OCI-LY3 (cell line): ENCODE measurements around the gene TMEM187.
A peak's percentile ranks its signal among the peaks of the same experiment; 100 is the strongest.

ENCODE experiments used
- H2AFZ ChIP-seq: fragments of 200-600, 300-600 bp; shearing (Covaris generic); 2 replicates; pipeline ENCODE4 v1.6.0; 2014; ENCODE audit warnings: antibody characterized with exemption, low read depth, low read length
- H3K27ac ChIP-seq: fragments of 200-600, 300-600 bp; sonication (generic); 2 replicates; pipeline ENCODE4 v1.5.1; 2014; ENCODE audit warnings: mild to moderate bottlenecking, low read length, moderate library complexity, mixed read lengths
- H3K27me3 ChIP-seq: fragments of 200-600, 300-600 bp; sonication (generic); 2 replicates; pipeline ENCODE4 v1.6.1; 2014; ENCODE audit warnings: low read depth, low read length, mixed read lengths
- H3K36me3 ChIP-seq: fragments of 200-600, 300-600 bp; sonication (generic); replicated peaks from 2 replicates; pipeline ENCODE3; 2014; ENCODE audit warnings: low read depth, low read length, mixed read lengths
- H3K4me1 ChIP-seq: fragments of 300-600, 200-600 bp; sonication (generic); 2 replicates; pipeline ENCODE4 v1.6.1; 2014; ENCODE audit warnings: low read length, mixed read lengths
- H3K4me2 ChIP-seq: fragments of 200-600, 300-600 bp; sonication (generic); 2 replicates; pipeline ENCODE4 v1.6.1; 2014; ENCODE audit warnings: low read length, mixed read lengths
- H3K4me3 ChIP-seq: fragments of 300-600, 200-600 bp; sonication (generic); 2 replicates; pipeline ENCODE4 v1.5.1; 2014; ENCODE audit warnings: antibody characterized with exemption, mild to moderate bottlenecking, low read length, moderate library complexity
- H3K79me2 ChIP-seq: fragments of 300-600, 200-600 bp; shearing (Covaris generic); 2 replicates; pipeline ENCODE4 v1.6.1; 2014; ENCODE audit warnings: mild to moderate bottlenecking, low read length, mixed read lengths
- H3K9ac ChIP-seq: fragments of 300-600, 200-600 bp; shearing (Covaris generic); 2 replicates; pipeline ENCODE4 v1.6.0; 2014; ENCODE audit warnings: mild to moderate bottlenecking, low read length, moderate library complexity
- H3K9me3 ChIP-seq: fragments of 200-600, 300-600 bp; shearing (Covaris generic); 2 replicates; pipeline ENCODE4 v1.6.1; 2014; ENCODE audit warnings: low read length, mixed read lengths; ENCODE audit not compliant: insufficient read depth
- H4K20me1 ChIP-seq: fragments of 200-600, 300-600 bp; sonication (generic); 2 replicates; pipeline ENCODE4 v1.6.1; 2016; ENCODE audit warnings: low read length, mixed read lengths; ENCODE audit not compliant: insufficient read depth
- CTCF ChIP-seq: fragments of 200-600, 300-600 bp; sonication (generic); IDR thresholded peaks from 2 replicates; pipeline ENCODE4 v1.5.1; 2014; ENCODE audit warnings: antibody characterized with exemption, low read length, low read depth
- EZH2phosphoT487 ChIP-seq: fragments of 200-600 bp; shearing (Covaris generic); IDR thresholded peaks from 2 replicates; pipeline ENCODE4 v1.6.1; 2018; ENCODE audit warnings: antibody characterized with exemption, mixed run types, low read depth

TMEM187 gene

GRCh38 chrX:153941336-153942252 lies 31.0 kb upstream of the TMEM187 start:
- H3K9me3 ChIP-seq, result no peaks in the 10 kb centered on the region
- H3K4me2 ChIP-seq, result no peak overlapping the region

DNA sequence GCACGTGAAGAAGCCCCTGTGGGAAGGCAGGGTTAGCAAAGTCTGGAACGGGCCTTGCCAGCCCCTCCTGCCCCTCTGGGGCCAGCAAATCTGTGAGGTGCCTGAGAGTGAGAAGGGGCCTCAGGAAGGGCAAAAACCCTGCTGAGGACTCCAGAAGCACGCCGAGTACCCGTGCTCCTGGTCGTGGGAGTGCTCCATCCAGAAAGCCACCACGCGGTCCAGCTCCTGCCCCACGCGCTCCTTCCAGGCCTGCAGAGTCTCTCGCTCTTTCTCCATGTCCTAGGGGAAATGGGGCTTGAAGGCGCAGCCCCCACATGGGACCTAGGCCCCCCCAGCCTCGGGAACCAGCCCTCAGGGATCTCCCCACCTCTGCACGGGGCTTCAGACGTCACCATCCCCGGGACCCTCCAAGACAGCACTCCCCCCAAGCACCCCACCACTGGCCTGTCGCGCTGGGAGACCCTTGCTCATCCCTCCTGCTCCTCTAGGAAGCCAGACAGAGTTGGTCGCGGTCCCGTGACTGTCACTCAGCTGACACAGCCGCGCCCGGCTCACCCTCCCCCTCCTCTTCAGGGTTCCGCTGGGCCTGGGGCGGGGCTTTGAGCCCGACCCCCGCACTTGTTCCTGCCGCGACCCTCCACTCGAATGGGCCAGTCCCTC lies 28.3 kb upstream of the TMEM187 start, which contains the start of gene RENBP:
Gene RENBP, minus strand, starts transcription at position 504 of the 660 bp plus-strand sequence. Its CDS starts 33 bp downstream, at position 471.
- Histone ChIP-seq H3K79me2 (no peaks in the 10 kb centered on the region), H3K4me3 (peak within 1 kb of the TSS; percentile 75)

More at GRCh38 chrX:153941336-153942252, 31.0 kb upstream of the TMEM187 start:
- H3K27me3 ChIP-seq, result no peaks in the 10 kb centered on the region
- H3K4me1 ChIP-seq, result peaks cover 4% of the 10 kb centered on the region; the same call in 1 of the 2 replicates
- no peaks in the 10 kb centered on the region for H3K79me2 ChIP-seq
- no peaks in the 10 kb centered on the region for H3K36me3 ChIP-seq
- H3K4me3 ChIP-seq, result no peak overlapping the region
- no peaks in the 10 kb centered on the region for H4K20me1 ChIP-seq
- no peak for TF ChIP-seq EZH2phosphoT487
- TF ChIP-seq CTCF, result no peak
- no peak overlapping the region for H3K9ac ChIP-seq
- no peak overlapping the region for H2AFZ ChIP-seq
- H3K27ac ChIP-seq, result no peak overlapping the region

GRCh38 chrX:153944800-153945150 lies 27.8 kb upstream of the TMEM187 start:
- TF ChIP-seq CTCF (no peak), EZH2phosphoT487 (no peak)
- Histone ChIP-seq H3K27ac (no peak overlapping the region), H3K4me2 (peak overlapping the region; percentile 72), H3K9me3 (no peaks in the 10 kb centered on the region), H3K9ac (0 out of 2 replicates have a peak overlapping the region, but pooled peaks have one; percentile 48), H3K79me2 (no peaks in the 10 kb centered on the region), H4K20me1 (no peaks in the 10 kb centered on the region), H3K4me3 (peak overlapping the region; percentile 75), H3K36me3 (peaks cover 4% of the 10 kb centered on the region), H3K4me1 (peaks cover 7% of the 10 kb centered on the region), H2AFZ (no peak overlapping the region), H3K27me3 (no peaks in the 10 kb centered on the region)

More for the DNA sequence above, 28.3 kb upstream of the TMEM187 start, which contains the start of gene RENBP:
- H3K4me1 ChIP-seq, result peaks cover 7% of the 10 kb centered on the region
- H3K9me3 ChIP-seq, result no peaks in the 10 kb centered on the region
- no peak within 1 kb of the TSS for H3K27ac ChIP-seq
- H2AFZ ChIP-seq, result no peak within 1 kb of the TSS
- peak within 1 kb of the TSS; percentile 48; the same call in 1 of the 2 replicates for H3K9ac ChIP-seq
- H3K36me3 ChIP-seq, result no peaks in the 10 kb centered on the region
- no peaks in the 10 kb centered on the region for H3K27me3 ChIP-seq
- TF ChIP-seq EZH2phosphoT487 (no peak), CTCF (no peak)
- H3K4me2 ChIP-seq, result peak within 1 kb of the TSS; percentile 72
- no peaks in the 10 kb centered on the region for H4K20me1 ChIP-seq
